HepG2 (cell line): ENCODE results near the gene OLAH. TPM values are rescaled to one million over a fixed set of nuclear protein-coding genes. Genes with fewer than 3 reads are reported as not detected.
A peak's percentile ranks its signal among the peaks of the same experiment; 100 is the strongest.

Experiments
- ASH2L ChIP-seq: fragments of 300-600, 200-600 bp; sonication (generic); IDR thresholded peaks from 2 replicates; pipeline ENCODE4 v1.7.0; 2017; ENCODE audit warnings: low read depth, mild to moderate bottlenecking, moderate library complexity, mixed read lengths, low read length; ENCODE audit not compliant: insufficient read length
- CREB1 ChIP-seq, 2 experiments: fragments of 450-650 bp in 1 of 2; IDR thresholded peaks; 2 replicates each; pipeline ENCODE4 v1.6.1; 2016 to 2017; ENCODE audit warnings: control low read depth in 1 of 2, mild to moderate bottlenecking in 1 of 2, missing compliant biosample characterization in 1 of 2, missing genetic modification characterization in 1 of 2
- CREM ChIP-seq, 2 experiments: sonication (generic) in 1 of 2; formaldehyde crosslinking in 1 of 2; IDR thresholded peaks; 2 replicates each; pipeline versions ENCODE4 v1.4.0 to v1.6.1; 2016 to 2020; ENCODE audit warnings: antibody characterized with exemption in 1 of 2, mild to moderate bottlenecking in 1 of 2, missing genetic modification reagents in 1 of 2
- GABPA ChIP-seq, 2 experiments: IDR thresholded peaks; 2 replicates each; pipeline ENCODE4 v1.6.1; 2011 to 2016; ENCODE audit warnings: low read depth in 2 of 2, low read length in 1 of 2, missing biosample characterization in 1 of 2, missing genetic modification characterization in 1 of 2
- GATAD1 ChIP-seq: IDR thresholded peaks from 2 replicates; pipeline ENCODE4 v1.6.1; 2016; ENCODE audit warnings: missing genetic modification reagents, missing compliant biosample characterization
- HNRNPLL ChIP-seq: fragments of 200-400 bp; formaldehyde crosslinking; IDR thresholded peaks from 2 replicates; pipeline ENCODE4 v1.6.1; 2017; ENCODE audit warnings: mild to moderate bottlenecking, low read depth, low read length; ENCODE audit not compliant: poor library complexity, severe bottlenecking
- IRF2 ChIP-seq: IDR thresholded peaks from 2 replicates; pipeline ENCODE4 v1.6.1; 2018; ENCODE audit warnings: missing genetic modification reagents, missing compliant biosample characterization
- MIXL1 ChIP-seq: IDR thresholded peaks from 2 replicates; pipeline ENCODE4 v1.6.1; 2016
- MNT ChIP-seq: fragments of 450-650 bp; IDR thresholded peaks from 2 replicates; pipeline ENCODE4 v1.6.1; 2016
- MYNN ChIP-seq: sonication (generic); formaldehyde crosslinking; IDR thresholded peaks from 2 replicates; pipeline ENCODE4 v1.4.0; 2020; ENCODE audit warnings: mild to moderate bottlenecking, low read depth, missing genetic modification reagents
- POGZ ChIP-seq: sonication (generic); formaldehyde crosslinking; IDR thresholded peaks from 2 replicates; pipeline ENCODE4 v1.4.0; 2020; ENCODE audit warnings: mild to moderate bottlenecking, missing genetic modification reagents
- RBFOX2 ChIP-seq: fragments of 200-400 bp; formaldehyde crosslinking; IDR thresholded peaks from 2 replicates; pipeline ENCODE4 v1.6.1; 2017; ENCODE audit warnings: low read depth, mild to moderate bottlenecking, low read length
- RELA ChIP-seq: sonication (generic); formaldehyde crosslinking; IDR thresholded peaks from 2 replicates; pipeline ENCODE4 v1.4.0; 2020; ENCODE audit warnings: missing genetic modification reagents
- SIX4 ChIP-seq: sonication (generic); formaldehyde crosslinking; IDR thresholded peaks from 2 replicates; pipeline ENCODE4 v1.4.0; 2020; ENCODE audit warnings: missing genetic modification reagents
- TIGD3 ChIP-seq: sonication (generic); formaldehyde crosslinking; IDR thresholded peaks from 2 replicates; pipeline ENCODE4 v1.5.1; 2020; ENCODE audit warnings: mild to moderate bottlenecking, missing genetic modification reagents, borderline replicate concordance
- ZFX ChIP-seq: sonication (generic); formaldehyde crosslinking; IDR thresholded peaks from 2 replicates; pipeline ENCODE4 v1.4.0; 2020; ENCODE audit warnings: mild to moderate bottlenecking, low read depth, missing genetic modification reagents, moderate library complexity
- ZNF362 ChIP-seq: sonication (generic); formaldehyde crosslinking; IDR thresholded peaks from 2 replicates; pipeline ENCODE4 v1.4.0; 2020; ENCODE audit warnings: missing genetic modification reagents, mild to moderate bottlenecking, borderline replicate concordance
- ZNF629 ChIP-seq: sonication (generic); formaldehyde crosslinking; conservative IDR thresholded peaks from 2 replicates; pipeline ENCODE4 v1.5.0; 2020; ENCODE audit warnings: missing genetic modification reagents
- ZSCAN12 ChIP-seq: sonication (generic); formaldehyde crosslinking; IDR thresholded peaks from 2 replicates; pipeline ENCODE4 v1.9.0; 2021; ENCODE audit warnings: mild to moderate bottlenecking, missing genetic modification reagents
- polyA plus RNA-seq, 8 experiments: library from polyadenylated mRNA; depleted of rRNA in 3 of 8; stranded (reverse) in 7 of 8; unstranded in 1 of 8; fragments of >200 nt; fragmentation: Illumina TruSeq in 4 of 8; extraction: Trizol in 4 of 8; gene quantifications; 2 replicates each; pipeline versions ENCODE4 v1.2.1 to v1.2.3, GENCODE V29; 2011 to 2016; ENCODE audit warnings: low read depth in 4 of 8, missing spikeins in 1 of 8, mixed read lengths in 1 of 8; ENCODE audit not compliant: insufficient read depth in 1 of 8
- total RNA-seq, 5 experiments: library from RNA; depleted of rRNA; stranded (reverse); fragments of >200 nt; fragmentation: Illumina TruSeq; extraction: Trizol; gene quantifications; 2 replicates each; pipeline ENCODE4 v1.2.3, GENCODE V29; 2016; ENCODE audit warnings: low read depth in 1 of 5
- TF ChIP-seq, protein P1 (sequence below): IDR thresholded peaks from 2 replicates; pipeline ENCODE4 v1.6.1; 2012; ENCODE audit warnings: low read depth, low read length, improper control_type of control experiment

The OLAH gene
- total and polyA plus RNA-seq, 2 of the 13 experiments (the other 11 are each of a cell fraction or from before 2014, with no cell fraction given), result 0.13 TPM; not detected in 1

DNA sequence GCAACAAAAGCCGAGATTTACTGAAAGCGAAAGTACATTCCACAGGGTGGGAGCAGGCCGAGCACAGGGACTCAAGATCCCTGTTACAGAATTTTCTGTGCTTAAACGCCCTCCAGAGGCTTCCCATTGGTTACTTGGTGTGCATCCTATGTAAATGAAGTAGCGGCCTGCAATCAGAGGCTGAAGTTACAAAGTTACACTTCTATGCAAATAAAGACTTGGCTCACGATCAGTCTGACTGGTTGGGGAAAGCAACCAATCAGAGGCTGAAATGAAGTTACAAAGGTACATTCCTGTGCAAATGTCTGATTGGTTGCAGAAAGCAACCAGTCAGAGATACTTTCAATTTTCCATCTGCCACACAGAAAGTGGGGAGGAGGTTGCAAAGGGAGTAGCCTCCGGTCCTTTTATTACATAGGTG lies 40.8 kb downstream of the OLAH start (continued):
- TF ChIP-seq ZSCAN12 (CRISPR knock-in tag) (no peak), RELA (CRISPR knock-in tag) (no peak), SIX4 (CRISPR knock-in tag) (no peak), CREM (IDR thresholded peaks at IDR 0.05) (peak; percentile 53; the same call in 1 of the 2 replicates), CREM (CRISPR knock-in tag; IDR thresholded peaks at IDR 0.05) (no peak), GABPA (IDR thresholded peaks at IDR 0.05; ENCODE audit: low read depth, low read length) (no peak), GABPA (CRISPR knock-in tag; IDR thresholded peaks at IDR 0.05; ENCODE audit: low read depth) (no peak), HNRNPLL (no peak), IRF2 (peak; percentile 91), RBFOX2 (no peak), CREB1 (IDR thresholded peaks at IDR 0.05) (peak; percentile 29; the same call in 1 of the 2 replicates), CREB1 (CRISPR knock-in tag; IDR thresholded peaks at IDR 0.05) (peak; percentile 77), TIGD3 (CRISPR knock-in tag) (no peak), MNT (no peak), MIXL1 (CRISPR knock-in tag) (0 out of 2 replicates have a peak, but pooled peaks have one; percentile 15), ASH2L (peak; percentile 58), GATAD1 (CRISPR knock-in tag) (peak; percentile 23; the same call in 1 of the 2 replicates), MYNN (CRISPR knock-in tag) (no peak), POGZ (CRISPR knock-in tag) (peak; percentile 13; the same call in 1 of the 2 replicates), ZFX (CRISPR knock-in tag) (peak; percentile 38; the same call in 1 of the 2 replicates), ZNF362 (CRISPR knock-in tag) (no peak), ZNF629 (CRISPR knock-in tag) (no peak)
- TF ChIP-seq, protein P1, sequence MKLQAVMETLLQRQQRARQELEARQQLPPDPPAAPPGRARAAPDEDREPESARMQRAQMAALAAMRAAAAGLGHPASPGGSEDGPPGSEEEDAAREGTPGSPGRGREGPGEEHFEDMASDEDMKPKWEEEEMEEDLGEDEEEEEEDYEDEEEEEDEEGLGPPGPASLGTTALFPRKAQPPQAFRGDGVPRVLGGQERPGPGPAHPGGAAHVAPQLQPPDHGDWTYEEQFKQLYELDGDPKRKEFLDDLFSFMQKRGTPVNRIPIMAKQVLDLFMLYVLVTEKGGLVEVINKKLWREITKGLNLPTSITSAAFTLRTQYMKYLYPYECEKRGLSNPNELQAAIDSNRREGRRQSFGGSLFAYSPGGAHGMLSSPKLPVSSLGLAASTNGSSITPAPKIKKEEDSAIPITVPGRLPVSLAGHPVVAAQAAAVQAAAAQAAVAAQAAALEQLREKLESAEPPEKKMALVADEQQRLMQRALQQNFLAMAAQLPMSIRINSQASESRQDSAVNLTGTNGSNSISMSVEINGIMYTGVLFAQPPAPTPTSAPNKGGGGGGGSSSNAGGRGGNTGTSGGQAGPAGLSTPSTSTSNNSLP, result peak; percentile 57; the same call in 1 of the 2 replicates
